Stimulated activated CD8-positive, alpha-beta memory T cell treated with anti-CD3 and anti-CD28 coated beads, Interleukin-4, amount 100 ng/mL, for 48 hours (primary cell): Measurements from ENCODE around the gene GDF11.
"Not testable (repeated sequence)": the region's sequence is repeated elsewhere in the genome, so short reads cannot be mapped to it uniquely, and the experiment has no call there.

Experiments
- DNase-seq: peaks from one replicate; pipeline ENCODE4 v3.0.0-alpha.2; 2020

GDF11 gene

DNA sequence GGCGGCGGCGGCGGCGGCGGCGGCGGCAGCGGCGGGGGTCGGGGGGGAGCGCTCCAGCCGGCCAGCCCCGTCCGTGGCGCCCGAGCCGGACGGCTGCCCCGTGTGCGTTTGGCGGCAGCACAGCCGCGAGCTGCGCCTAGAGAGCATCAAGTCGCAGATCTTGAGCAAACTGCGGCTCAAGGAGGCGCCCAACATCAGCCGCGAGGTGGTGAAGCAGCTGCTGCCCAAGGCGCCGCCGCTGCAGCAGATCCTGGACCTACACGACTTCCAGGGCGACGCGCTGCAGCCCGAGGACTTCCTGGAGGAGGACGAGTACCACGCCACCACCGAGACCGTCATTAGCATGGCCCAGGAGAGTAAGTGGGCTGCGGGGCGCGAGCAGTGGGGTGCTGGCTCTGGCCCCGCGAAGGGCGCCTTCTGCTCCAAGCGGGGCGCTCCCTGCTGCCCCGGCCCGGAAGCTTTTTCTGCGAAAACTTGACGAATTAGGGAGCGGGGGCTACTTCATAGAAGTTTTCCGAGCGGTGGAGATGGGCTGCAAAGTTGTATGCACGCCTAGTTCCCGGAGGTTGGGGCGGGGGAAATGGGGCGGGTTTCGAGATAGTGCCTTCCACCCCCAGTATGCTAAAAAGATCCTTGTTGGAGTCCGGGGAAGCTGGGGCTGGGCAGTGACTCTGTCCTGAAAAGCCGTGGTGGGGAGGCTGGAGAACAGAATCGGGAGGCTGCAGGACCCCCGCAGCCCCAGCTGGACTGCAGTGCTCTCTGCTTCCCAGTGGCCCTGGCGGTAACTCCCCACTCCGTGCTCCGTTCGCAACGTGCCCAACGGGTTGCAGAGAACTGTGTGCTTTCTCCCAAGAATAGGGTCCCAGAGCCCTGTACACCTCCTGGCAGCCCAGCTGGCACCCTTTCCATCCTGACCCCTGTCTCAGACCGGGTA is 751 bp downstream of the GDF11 start:
- peak; percentile 63 for DNase-seq

DNA sequence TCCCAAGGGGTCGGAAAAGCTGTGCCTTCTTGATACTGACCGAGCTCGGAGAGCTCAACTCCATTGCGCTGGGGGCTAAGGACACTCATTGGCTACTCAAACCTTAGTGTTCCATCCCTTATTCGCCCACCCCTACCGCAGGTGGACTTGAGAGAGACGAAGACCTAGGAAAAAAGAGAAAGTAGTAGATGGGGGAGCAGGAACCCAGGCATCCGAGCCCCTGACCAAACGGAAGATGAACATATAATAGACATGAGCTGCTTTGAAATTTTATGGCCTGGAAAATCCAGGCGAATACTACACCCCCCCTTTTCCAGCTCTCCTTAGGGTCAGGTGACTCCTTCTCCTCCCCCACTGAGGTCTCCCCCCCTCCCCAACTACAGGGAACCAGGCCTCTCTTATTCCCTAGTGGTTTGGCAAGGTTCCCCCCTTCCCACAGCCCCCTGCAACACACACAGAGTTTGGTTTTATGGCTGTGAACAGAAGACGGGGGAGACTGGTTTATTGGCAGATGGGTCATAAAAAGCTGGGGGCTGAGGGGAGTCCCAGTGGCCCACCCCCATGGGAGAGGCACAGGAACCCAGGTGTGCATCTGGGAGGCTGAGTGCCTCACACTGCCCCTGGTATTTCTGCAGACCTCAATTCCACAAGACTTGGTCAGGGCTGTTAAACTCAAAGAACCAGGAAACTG is 1.6 kb downstream of the GDF11 start:
- DNase-seq = no peak

DNA sequence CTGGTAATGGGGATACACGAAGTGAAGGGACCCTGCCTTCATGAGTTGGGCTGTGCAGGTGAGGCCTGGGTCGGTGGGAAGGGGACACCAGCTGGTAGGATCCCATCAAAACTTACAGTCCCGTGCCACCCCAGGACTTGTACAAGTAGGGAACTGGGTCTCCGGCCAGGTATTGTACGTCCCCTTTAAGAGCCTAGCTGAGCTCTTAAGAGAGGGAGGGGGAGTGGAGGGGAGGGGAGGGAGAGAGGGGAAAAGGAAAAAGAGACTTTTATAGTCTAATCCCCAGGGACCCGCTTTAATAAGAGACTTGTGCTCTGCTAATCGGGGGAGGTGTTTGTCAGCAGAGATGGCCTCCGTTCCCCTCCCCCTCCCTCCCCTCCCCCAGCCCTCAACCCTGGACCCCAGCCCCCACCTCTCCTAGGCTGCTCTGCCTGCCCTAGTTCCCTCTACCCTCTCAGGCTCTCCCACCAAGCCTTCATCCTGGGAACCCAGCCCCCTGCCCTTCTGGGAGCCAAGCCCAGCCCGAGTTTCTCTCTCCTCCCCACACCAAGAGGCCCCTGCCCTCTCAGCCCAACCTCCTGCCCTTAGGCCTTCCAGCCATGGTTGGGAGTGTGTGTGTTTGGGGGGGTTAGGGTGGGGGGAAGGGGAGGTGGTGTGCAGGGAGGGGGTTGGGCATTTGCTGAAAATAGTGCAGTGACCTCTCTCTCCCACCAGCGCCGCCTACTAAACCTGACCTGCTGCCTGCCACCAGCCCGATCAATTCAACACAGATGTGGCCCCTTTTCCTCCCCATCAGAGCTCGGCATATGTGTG is 2.6 kb downstream of the GDF11 start:
- no peak for DNase-seq

DNA sequence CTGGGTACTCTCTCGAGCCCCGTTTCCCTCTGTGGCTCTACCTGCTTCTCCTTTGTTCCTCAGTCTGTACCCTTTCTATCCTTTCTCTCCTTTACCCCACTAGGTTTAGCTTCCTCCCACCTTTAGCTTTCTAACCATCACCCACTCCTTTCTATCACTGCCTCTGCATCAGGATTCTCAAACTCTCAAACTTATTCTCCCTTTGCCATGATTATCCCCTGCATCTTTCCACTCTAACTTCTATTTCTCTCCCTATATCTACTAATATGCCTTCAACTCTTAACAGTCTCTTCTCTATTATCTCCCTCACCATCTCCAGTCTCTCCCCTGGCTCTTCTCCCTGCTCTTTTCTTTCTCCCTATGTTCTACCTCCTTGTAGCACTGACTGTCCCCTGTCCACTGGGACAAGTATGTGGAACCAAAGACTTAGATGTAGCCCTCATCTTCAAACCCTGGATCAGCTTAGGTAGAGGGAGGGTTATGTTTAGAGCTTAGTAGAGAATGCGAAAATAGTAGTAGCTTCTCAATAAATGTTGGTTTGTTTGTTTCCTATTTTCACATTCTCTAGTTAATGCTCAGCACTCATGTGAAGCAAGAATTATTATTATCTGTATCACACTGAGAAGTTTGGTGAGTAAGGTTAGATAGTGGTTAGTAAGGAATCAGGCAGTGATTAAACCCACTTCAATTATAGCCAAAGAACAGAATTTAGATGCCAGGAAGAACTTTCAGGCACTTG is 3.4 kb downstream of the GDF11 start:
- DNase-seq = no peak

DNA sequence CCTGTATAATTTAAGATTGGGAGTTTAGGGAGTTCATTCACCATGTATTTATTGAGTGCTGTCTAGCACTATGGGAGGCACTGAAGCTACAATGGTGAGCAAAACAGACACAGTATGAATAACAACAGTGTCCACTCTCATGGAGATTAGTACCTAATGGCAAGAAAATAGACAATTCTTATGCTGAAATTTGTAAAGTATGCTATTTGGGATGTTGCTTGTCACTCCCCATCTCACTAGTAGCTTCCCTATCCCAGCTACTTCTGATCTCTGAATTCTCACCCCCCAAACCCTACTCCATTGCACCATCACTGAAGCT is 4.0 kb downstream of the GDF11 start:
- no peak for DNase-seq

DNA sequence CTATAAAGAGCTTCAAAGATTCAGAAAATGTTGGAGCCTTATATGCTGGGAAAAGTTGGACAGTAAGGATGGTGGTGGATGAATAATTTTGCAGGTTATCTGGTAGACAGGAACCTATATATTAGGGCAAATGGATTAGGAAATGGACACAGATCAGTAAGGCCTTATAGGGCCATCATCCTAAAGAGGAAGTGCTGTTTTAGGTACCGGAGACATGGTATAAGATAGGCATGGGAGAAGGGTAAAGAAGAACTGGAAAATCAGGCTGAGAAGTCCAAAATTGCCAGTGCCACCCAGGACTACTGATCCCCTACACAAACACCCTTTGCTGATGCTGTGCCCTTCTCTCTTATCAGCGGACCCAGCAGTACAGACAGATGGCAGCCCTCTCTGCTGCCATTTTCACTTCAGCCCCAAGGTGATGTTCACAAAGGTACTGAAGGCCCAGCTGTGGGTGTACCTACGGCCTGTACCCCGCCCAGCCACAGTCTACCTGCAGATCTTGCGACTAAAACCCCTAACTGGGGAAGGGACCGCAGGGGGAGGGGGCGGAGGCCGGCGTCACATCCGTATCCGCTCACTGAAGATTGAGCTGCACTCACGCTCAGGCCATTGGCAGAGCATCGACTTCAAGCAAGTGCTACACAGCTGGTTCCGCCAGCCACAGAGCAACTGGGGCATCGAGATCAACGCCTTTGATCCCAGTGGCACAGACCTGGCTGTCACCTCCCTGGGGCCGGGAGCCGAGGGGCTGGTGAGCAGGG is 5.5 kb downstream of the GDF11 start:
- no peak for DNase-seq

DNA sequence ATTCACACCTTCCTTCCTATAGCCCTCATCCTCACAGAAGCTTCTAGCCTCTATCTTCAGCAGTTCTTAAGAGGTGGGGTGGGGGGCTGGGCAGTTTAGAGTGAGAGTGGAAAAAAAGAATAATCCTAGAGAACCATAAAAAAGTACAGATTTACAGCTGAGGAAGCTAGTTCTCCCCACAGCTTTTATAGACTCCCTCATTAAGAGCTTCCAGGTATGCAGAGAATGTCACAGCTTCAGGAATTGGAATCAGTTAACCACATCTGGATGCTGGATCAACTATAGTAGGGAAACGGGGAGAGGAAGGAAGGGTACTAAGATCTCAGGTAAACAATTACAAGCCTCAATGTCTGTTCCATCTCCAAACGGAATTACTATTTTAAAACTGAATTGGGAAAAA is 12.3 kb downstream of the GDF11 start:
- no peak for DNase-seq

DNA sequence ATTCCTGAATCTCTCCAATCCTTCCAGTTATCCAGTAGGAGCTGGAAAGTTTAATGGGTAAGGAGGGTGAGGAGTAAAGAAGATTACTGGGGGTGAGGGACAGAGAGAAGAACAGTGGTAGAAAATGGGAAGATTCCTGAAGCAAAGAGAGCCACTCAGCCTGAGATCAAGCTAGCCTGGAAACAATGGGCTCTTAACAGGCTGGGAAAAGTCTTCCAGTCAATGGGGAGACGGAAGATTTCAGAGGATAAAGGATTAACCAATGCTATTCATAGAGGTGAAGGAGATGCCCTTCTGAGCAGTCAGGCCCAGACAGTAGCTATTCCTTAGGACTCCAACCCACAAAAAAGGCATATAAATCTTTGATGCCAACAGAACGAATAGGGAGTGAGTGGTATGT is 14.8 kb downstream of the GDF11 start:
- DNase-seq = no peak

DNA sequence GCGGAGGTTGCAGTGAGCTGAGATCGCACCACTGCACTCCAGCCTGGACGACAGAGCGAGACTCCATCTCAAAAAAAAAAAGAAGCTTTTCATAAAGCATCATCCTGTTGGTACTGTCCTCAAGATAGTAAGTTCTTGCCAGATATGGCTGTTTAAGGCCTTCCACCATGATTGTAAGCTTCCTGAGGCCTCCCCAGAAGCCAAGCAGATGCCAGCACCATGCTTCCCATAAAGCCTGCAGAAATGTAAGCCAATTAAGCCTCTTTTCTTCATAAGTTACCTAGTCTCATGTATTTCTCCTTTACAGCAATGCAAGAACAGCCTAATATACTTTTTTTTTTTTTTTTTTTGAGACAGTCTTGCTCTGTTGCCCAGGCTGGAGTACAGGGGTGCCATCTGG is 15.7 kb downstream of the GDF11 start:
- not testable (repeated sequence) for DNase-seq

DNA sequence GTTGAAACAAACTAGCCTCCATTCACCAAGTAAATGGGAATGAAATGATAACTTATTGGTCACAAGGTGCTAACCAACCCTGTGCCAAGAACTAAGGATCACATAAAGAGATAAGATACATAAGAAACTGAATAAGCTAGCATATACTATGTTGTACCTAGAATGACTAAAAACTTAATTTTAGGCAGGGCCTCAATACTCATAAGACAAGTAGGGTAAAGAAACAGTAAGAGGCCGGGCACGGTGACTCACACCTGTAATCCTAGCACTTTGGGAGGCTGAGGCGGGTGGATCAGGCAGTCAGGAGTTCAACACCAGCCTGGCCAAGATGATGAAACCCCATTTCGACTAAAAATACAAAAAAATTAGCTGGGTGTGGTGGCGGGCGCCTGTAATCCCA is 17.7 kb downstream of the GDF11 start:
- peak; percentile 74 for DNase-seq

DNA sequence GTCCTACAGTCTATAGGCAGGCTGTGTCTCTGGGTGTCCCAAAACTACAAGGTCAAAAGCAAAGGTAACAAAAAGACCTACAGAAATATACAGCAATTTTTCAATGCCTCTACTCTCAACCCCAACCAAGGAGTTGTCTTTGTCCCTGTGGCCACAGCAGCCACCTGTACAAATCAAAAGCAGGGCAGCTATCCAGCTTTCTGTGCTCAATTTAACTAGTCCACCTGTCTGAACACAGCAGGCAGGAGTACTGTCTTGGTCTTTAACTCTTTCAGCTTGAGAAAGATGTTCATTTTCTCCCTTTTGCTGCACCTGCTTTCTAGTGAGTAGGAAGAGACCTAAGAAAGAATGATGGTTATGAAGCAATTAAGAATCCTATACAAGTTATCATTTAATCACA is 19.7 kb downstream of the GDF11 start:
- DNase-seq = no peak

DNA sequence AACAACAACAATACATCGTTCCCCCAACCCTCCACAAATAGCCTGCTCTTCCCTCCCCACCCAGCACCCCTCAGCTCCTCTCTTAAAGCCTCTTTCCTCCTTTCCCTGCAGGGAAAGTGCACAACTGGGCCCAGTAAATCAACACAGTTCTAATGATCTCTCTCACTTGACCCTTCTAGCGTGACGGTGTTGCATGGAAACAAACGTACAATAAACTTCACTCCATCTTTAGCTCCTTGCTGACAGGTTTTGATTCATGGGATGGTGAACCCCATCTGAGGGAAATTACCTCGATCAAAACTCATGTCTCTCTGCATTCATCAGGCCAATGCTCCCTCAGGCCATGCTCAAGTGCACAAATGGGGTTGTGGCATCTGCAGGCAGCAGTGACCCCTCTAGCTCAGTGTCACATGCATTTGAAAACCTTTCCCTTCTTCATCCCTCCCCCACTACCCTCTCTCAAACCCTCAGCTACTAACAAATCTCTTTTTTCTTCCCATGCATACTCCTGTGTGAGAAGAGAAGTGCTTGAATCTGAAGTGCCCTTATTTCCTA is 22.9 kb downstream of the GDF11 start:
- no peak for DNase-seq

DNA sequence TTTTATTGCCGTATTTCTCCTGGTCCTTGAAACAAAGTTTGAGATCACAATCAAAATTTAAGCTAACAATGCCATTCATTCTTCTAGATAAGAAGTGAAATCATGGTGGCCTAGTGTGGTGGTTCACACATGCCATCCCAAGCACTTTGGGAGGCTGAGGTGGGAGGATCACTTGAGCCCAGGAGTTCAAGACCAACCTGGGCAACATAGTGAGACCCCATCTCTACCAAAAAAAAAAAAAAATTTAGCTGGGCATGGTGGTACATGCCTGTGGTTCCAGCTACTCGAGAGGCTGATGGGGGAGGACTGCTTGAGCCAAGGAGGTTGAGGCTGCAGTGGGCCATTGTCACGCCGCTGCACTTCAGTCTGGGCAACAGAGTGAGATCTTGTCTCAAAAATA is 24.2 kb downstream of the GDF11 start:
- no peak for DNase-seq

DNA sequence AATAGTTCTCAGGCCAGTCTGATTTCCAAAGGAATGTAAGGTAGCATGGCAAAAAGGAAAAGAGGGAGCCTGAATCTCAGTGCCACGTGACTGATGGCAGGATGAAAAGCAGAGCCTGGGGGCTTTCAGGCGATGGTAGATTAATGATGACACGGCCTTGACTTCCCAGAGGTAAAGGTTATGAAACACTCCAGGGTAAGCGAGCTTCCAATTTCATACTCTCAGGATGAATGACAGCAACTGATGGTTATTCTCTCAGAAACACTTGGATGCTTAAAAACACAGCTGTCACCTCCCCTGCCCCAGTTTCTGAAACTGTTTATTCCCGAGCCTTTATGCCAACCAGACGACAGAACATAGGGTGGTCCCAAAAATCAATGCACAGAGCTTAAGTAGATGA is 28.8 kb downstream of the GDF11 start:
- no peak for DNase-seq

DNA sequence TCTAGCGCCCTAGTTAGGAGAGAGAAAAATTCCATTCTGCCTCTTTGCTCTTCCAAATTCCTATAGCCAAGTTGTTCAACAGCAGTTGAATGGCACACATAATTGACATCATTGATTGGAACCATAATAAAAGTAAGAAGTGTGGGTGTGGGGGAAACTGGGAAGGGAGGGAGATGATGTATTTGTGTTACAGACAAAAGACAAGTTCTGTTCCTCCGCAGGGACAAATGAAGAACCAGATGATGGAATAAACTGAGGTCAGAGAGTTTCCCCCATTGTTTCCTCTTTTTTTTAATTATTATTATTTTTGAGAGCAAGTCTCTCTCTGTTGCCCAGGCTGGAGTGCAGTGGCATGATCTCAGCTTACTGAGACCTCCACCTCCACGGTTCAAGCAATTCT is 34.9 kb downstream of the GDF11 start:
- DNase-seq = no peak

DNA sequence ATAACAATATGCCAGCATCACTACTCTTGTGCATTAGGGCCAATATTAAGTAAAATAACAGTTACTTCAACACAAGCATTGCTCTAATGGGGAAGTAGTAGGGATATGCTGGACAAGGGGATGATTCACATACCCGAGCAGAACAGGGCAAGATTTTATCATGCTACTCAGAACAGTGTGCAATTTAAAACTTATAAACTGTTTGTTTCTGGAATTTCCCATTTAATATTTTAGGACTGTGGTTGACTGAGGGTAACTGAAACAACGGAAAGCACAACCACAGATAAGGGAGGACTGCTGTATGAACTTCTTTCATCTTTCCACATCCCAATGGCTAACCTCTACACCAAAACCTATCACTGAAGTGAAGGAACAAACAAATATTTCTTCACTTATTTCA is 37.8 kb downstream of the GDF11 start:
- no peak for DNase-seq

DNA sequence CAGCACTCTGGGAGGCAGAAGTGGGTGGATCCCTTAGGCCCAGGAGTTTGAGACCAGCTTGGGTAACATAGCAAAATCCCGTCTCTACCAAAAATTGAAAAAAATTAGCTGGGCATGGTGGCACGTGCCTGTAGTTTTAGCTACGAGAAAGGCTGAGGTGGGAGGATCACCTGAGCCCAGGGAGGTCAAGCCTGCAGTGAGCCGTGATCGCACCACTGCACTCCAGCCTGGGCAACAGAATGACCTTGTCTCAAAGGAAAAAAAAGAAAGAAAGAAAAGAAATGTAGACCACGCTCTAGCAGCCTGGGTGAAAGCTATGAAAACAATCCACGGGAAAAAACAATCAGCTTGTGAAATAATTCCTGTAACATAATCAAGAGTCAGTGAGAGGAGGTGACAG is 45.6 kb downstream of the GDF11 start:
- DNase-seq = no peak

DNA sequence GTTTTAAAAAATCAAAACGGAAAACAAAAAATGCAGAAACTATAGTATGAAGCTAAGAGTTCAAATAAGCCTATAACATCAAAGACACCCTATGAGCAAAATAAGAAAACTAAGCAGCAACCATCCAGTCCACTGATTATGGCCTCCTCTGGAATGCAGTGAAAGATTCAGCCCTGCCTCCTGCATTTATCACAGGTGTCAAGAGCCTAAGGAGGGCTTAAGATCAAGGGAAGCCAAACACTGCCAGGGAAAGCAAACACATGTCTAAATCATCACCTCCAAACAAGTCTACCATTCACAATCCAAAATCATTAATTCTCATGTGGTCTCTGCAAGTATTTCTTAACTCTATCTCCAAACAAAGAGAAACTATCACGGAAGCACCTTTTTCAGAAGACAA is 46.2 kb downstream of the GDF11 start:
- DNase-seq = no peak

DNA sequence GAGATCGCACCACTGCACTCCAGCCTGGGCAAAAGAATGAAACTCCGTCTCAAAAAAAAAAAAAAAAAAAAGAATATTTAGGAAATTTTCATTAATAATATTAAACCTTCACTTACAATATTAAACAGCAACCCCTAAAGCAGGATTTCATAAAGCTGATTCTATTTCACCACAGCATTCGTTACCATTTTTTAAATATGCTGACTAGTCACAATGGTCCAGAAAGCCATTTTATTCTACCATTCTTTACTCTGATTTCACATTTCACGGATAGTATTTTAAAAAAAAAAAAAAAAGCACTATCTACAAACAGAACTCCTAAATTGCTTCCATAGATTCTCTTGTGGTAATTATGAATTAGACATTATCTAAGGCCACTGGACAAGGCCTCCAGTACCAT is 47.0 kb downstream of the GDF11 start:
- DNase-seq = no peak

DNA sequence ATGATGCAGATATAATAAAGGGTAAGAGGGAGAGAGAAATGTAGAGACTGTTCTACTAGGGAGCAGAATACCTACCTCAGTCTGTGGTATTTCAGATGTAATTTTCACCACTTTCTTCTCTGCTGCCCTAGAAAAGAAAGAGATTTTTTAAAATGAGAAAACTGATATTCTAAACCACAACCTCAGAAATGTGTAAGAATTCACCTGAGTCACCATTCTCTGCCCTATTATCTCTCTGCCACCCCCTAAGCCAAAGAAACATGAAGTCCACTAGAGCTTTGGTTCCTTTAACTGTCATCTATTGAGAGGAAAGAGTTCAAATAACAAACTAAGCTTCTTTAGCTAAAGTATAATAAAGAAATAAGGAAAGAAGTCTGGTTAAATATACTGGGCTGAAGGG is 53.0 kb downstream of the GDF11 start:
- no peak for DNase-seq

DNA sequence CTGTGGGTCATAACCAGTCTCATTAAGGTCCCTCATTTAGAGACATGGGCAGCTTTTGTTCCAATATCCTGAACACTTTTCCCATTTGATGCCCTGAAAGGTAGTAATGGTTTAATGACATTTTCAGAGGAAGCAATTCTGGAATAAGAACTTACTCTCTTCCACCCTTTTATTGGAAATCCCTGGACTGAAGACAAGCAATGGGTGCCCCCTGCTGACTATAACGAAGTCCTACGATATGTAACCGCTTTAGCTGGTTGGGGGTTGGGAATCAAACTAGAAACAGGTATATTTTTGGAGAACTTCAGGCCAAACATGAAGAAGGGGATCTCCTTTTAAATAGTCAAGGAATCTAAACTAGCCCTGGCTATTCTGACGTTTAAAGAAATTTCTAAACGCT is 54.1 kb downstream of the GDF11 start:
- no peak for DNase-seq

DNA sequence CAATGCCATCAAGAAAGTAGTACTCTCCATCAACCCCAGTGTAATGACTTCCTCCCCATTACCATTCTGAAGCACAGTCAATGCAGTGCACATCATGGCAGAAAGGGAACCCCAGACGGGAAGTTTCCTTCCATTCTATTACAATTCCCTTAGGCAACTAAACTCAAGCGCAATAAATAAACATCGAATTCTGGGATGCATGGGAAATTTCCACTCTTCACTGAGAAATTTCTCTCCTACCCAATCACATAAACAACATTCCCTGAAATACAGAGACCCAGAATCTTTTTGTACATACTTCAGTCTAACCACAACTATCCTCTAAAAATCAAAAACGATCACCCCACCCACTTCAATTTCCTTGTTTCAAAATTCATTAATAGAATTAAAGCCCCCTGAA is 54.6 kb downstream of the GDF11 start:
- DNase-seq = no peak
